ENCODE results near the gene NKAIN2.

The NKAIN2 gene

DNA sequence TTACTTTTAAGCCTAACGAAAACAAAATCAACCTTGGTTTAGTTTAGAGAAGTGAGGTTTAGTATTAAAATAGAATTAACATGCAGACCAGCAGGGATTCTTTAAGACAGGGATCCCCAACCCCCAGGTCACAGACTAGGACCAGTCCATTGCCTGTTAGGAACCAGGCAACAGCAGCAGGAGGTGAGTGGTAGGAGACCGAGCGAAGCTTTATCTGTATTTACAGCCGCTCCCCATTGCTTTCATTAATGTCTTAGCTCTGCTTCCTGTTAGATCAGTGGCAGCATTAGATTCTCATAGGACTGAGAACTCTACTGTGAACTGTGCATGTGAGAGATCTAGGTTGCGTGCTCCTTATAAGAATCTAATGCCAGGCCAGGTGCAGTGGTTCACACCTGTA lies 225.9 kb downstream of the NKAIN2 start:
- DNase-seq (ENCODE audit: low read depth), result no peak

DNA sequence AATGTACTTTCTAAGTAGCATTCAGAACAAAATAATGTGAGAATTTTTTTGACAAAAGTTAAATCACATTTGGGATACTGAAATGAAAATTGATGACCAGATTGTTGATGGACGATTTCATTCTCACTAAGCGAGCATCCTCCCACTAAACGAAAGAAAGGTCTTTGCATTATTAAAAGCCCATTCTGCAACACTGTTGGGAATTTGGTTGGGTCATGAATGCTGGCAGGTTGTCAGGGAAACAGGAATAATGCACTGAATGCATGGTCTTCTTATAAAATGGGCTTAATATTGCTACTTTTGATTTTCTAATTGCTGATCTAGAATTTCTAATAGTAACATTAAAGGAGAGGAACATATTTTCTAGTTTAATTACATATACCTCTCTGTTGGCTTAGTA lies 229.8 kb downstream of the NKAIN2 start:
- no peak for DNase-seq (ENCODE audit: low read depth)

DNA sequence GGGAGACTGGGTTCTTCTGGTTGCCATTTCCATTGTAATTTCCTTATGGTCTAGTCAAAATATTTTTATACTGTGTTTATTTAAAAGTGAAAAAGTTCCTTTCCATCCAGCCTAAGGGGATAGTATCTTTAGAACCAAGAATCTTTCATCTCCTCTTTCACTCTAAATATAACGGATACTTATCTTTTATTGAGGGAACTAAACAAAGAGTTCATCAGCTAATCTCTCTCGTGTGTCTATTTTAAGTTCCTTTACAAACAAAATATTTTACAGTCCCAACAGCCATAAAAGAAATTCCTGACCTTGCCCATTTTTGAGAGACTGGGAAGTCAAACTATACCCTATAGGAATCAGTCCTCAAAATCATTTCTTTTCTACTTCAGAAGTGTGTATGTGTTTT lies 232.7 kb downstream of the NKAIN2 start:
- DNase-seq (ENCODE audit: low read depth), result no peak

DNA sequence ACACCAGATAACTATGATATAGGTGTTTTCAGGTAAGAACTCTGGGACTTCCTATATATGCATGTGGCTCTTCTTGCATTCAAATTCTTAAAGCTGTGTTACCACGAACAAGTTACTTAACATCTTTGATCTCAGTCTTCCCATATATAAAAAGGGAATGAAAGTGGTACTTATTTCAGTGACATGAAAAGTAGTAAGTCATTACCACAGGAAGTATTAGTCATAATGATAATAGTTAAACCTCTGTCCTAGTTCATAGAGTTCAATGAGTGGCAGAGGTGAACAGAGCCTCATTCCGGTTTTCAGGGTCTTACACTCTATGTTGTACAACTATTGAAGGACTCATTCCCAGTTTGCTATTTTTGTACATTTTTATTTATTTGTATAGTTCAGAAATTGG lies 237.0 kb downstream of the NKAIN2 start:
- DNase-seq (ENCODE audit: low read depth), result no peak

DNA sequence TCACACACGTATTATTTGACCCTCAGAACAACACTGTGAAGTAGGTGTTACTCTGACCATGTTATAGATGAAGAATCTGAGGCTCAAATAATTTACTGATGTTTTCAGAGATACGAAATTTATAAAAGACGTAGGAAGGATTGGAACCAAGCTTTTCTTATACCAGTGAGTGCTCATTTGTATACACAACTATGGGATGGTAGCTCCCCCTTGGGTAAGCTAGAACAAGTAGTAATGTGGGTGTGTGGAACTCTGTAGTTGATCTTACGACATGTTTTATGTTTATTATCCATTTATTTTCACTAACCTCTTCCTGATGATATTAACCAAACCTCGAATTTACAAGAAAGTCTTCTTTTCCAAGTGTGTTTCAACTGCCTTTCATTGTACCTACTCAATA lies 248.5 kb downstream of the NKAIN2 start:
- DNase-seq (ENCODE audit: low read depth), result no peak

DNA sequence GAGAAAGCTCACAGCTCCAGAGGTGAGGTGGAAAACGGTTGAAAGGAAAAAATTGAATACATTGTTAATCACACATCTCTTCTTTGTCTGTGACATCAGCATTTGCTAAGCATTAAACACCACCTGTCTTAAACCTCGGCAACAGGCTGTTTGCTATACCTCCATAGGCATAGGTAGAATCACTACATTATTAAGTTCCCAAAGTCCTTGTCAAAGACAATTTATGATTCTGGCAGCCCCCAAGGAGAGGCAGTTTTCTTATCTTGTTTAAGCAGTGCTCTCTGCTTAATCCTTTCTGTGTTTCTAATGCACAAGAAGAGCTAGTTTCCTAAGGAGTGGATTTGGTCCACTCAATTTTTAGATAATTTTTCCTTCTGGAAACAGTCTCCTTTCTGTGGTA lies 249.7 kb downstream of the NKAIN2 start:
- DNase-seq (ENCODE audit: low read depth), result no peak

DNA sequence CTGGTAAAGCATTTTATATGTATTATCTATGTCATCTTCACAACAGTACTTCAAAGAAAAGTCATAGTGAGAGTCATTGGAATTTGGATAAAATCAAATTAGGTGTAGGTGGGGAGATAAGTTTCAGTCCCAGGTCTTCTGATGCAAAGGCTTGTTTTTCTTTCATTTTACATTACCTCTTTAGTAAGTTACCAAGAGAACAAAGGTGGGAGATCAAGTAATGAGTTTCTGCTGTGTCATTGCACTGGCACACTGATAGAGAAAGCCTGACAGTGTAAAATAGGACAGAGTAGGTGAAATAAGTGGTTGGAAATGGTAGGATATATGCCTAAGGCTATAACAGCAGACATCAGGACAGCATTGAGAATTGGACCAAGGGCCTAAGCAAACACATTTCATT lies 250.4 kb downstream of the NKAIN2 start:
- DNase-seq (ENCODE audit: low read depth), result no peak

DNA sequence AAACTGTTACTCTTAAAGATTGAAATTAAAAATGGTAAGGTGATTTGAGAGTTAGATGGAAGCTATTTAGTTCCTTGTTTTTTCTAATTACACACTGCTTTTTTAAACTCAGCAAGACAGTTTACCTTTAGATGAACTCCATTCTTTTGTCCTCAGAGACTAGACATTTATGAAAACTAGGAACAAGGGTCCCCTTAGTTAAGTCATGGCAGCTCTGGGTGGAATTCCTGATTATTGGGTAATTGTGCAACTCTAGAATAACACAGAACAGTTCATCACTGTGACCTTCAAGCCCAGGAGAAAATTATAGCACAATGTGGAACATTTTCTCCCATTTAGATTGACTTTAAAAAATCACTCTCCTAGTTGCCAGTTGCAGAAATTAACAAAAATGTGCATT lies 251.7 kb downstream of the NKAIN2 start:
- DNase-seq (ENCODE audit: low read depth), result no peak

DNA sequence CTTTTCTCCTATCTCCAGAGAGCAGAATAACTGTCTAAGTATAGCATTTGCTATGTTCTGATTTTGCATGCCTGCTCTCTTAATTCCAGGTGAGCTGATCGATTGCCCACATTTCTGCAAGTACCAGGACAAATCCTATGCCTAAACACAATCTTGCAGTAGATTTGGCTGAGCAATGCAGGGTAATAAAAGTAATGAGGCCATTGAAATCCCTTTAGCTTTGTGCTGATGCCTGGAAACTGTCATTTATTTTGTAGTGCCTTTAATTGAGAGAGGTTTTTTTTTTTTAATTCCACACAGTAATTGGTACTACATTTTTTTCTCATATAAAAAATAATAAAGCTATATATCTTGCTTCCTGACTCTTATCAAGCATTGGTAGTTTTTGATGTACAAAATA lies 252.3 kb downstream of the NKAIN2 start:
- DNase-seq (ENCODE audit: low read depth), result no peak

DNA sequence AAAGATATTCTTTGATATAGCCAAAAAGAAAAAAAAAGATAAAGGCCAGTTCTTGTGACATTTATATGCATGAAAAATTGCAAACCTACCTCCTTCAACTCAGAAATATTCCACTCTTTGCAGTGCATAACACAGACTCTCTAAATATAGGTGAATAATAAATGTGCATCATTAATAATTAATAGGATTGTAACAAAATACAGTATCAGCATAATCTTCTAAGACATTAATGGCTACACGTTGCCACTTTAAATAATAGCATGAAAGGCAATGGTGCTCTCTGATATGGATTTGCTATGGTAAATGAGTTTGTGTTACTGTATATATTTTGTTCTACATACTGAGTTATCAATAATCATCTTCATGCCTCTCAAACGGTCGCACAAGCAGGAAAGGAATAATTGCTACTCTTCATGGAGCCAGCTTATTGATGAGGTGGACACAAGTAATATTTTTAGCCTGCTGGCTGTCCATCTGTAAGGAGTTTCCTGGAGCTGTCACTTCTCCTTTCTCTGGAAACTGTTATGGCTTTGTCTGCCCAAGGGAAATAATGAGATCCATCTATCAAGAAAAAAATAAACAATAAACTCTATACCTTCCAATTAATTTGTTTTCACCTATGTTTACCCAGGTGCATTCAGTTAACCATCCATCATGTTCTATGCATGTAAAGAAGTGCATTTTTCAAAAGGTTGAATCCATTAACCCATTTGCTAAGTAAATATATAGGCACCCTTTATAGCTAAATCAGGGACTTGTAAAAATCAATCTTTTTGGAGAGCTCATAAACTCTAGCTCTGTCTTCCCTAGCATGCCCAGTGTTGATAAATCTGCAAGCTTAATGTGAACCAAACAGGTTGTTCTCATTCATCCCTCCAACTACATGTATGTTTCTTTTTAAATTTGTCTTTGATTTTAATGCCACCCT lies 253.0 kb downstream of the NKAIN2 start:
- DNase-seq (ENCODE audit: low read depth), result no peak

DNA sequence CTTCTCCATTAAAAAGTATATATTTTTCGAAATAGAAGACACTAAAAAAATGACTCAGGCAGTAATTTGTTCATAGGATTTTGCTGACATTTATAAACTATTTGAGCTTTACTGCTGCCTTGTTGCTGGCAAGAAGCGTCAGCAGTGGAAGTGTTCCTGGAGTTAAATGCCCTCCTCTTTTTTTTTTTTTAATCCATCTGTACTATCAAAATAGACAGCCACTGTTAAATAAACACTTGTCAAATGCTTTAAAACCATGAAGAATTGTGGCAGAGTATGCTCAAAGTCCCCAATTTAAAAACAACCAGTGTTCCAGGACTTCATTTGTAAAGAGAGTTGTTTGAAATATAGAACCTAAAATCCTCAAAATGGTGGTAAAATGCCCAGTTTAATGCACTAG lies 253.8 kb downstream of the NKAIN2 start:
- no peak for DNase-seq (ENCODE audit: low read depth)

DNA sequence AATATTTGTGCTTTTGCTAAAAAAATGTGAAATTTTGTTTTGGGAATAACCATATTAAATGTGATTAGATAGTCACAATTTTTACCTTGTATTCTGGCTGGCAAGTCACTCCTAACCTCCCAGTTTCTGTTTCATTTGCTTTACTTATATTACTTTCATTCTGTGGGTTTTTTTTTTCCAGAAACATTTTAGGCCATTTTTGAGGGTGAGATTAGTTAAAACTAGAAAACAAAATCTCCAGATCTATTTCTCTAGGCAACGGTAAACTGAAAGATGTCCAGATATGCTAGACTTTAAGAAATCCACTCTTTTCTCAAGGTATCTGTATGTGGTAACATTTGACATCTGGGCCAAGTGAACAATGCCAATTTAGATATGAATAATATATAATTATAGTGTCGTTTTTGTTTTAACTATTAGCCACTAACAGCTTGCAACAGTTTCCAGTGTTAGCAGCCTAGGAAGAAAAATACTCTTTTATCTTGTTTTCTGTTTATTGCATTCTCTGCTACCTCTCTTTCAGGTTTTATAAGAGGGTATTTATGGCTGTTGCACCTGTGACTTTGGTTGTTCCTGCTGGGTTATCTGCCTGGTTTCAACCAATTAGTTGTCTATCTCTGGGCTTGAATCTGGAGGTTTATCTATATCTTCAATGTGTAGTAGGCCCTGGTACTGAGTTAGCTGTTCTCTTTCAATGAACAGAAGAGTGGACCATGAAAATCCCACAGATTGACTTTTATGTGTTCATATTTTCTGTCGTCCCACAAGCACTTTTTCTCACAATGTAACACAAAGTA lies 260.9 kb downstream of the NKAIN2 start:
- no peak for DNase-seq (ENCODE audit: low read depth)

DNA sequence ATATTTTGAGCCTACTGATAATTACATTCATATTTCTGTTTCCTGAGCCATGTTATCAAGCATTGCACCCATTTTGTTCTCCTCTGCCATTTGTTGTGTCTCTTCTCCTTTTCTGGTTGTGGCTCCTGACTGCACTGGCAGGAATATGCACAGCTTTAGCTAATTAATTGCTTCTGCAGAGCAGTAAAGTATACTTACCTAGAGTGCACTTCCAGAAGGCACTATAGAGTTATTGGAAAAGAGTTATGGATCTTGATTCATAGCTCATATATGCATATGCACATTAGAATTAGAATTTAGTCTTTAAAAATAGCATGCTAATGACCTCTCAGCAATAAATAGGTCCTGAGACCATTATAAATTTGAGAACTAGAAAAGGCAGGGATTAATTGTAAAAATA lies 262.6 kb downstream of the NKAIN2 start:
- no peak for DNase-seq (ENCODE audit: low read depth)

DNA sequence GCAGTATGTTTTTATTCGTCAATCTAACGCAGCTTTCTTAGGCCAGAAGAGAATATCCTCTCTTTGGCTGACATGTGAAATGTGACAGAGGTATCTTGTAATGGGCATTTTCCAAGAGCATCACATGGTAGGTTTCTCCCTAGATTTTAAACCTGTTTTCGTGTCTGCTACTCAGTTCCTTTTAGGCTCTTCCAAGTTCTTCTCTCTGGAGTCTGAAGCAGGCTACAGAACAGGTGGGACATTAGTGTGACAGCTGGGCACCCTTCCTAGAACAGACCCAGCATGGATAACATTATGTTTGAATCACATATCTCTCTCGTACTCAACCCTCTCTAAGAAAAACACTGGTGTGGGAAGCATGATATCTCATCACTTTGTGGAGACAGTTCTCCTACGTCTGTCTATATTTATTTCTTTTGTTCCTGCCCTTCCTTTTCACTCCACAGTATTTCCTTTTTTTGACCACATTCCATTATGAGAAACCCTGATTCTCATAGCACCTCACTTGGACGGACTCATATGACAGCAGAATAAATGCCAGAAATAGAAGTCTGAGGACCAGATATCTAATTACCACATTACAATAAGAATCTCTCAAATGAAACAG lies 263.4 kb downstream of the NKAIN2 start:
- no peak for DNase-seq (ENCODE audit: low read depth)

DNA sequence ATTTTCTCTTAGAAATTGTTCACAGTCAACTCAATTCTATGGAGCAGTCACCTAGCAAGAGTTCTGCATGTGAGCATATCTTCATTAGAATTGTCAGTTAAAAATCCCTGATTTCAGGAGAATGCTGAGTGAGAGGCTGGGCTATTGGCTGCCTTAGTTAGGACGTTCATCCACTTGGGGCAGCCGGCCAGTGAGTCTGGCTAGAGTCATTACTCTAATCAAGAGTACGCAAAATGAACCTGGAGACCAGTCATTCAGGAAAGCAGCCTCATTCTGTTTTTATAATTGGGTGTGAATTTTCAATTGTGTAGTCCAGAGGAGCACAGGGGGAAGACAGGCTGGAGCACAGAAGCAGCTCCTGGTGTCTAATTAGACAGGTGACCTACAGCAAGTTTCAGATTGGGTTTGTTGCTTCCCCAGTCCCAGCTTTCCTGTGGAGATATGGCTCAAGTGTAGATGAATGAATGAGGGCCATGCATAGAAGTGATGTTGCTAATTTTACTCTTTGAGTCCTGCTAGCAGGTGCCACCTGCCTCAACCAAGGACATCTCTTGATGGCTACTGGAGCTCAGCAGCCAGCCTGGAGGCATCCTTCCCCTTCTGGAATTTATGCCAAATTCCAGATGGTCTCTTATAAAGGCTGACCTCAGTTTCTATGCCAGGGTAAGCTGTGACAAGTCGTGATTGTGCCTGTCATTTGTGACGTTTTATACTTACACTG lies 265.7 kb downstream of the NKAIN2 start:
- DNase-seq (ENCODE audit: low read depth), result no peak

DNA sequence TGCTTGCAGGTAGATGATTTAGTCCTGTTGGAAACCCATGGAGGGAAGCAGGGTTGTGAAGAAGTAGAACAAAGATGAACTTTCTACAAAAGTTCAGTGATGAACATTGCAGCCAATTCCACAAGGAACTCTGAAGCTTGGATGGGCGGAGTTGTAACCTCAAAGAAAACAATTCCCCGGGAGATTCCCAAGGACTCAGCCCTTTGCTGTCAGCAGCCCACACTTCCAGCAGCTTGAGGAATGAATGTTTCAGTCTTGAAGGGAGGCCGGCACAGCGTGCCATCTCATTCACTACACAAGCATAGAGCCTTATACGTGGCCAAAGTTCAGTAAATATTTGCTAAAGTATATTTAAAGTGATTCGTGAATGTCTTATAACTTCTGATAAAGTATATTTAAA lies 269.4 kb downstream of the NKAIN2 start:
- DNase-seq (ENCODE audit: low read depth), result no peak

DNA sequence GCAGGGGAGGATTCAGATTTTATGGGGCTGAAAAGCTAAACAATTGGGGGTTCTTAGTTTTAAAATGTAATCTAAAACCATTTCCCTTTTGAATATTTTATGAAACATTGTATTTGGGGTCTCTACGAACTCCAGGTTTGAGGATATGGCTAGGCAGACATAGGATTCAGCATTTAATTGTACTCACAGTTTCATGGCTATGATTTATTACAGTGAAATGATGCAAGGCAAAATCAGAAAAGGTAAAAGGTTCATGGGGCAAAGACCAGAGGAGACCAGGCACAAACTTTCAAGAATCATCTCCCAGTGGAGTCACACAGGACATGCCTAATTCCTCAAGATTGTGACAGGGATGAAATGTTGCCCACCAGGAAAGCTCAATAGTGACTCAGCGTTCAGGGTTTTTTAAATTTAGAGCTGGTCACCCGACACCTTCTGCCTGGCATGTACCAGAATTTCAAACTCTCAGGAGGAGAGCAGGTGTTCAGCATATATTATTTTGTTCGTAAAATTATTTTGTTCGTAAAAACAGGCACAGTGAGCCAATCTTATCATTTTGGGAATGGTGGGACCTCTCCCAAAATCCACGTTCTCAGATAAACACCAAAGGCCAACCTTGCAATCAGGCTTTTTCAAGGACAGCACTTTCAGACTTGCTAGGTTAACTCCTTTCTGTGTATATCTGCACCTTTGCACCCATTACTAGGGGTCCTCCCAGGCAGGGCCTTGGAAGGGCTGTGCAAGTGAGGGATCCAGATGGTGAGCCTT lies 270.3 kb downstream of the NKAIN2 start:
- DNase-seq (ENCODE audit: low read depth), result no peak

DNA sequence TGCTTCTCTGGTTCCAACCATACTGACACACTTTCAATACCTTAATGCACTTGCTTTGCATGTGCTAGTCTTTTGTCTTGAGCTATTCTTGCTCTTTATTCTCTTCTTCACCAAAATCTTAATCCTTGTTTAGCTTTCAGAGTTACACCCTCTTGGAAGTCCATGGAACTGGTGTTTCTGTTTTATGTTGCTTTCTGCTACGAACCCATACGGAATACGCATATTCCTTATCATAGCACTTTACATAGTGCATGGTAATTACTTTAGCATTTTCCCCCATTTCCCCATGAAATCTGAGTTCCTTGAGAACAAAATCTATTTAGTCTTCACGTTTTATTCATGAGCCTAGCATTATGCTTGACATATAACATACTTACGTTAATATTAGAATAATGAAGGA lies 270.9 kb downstream of the NKAIN2 start:
- no peak for DNase-seq (ENCODE audit: low read depth)

DNA sequence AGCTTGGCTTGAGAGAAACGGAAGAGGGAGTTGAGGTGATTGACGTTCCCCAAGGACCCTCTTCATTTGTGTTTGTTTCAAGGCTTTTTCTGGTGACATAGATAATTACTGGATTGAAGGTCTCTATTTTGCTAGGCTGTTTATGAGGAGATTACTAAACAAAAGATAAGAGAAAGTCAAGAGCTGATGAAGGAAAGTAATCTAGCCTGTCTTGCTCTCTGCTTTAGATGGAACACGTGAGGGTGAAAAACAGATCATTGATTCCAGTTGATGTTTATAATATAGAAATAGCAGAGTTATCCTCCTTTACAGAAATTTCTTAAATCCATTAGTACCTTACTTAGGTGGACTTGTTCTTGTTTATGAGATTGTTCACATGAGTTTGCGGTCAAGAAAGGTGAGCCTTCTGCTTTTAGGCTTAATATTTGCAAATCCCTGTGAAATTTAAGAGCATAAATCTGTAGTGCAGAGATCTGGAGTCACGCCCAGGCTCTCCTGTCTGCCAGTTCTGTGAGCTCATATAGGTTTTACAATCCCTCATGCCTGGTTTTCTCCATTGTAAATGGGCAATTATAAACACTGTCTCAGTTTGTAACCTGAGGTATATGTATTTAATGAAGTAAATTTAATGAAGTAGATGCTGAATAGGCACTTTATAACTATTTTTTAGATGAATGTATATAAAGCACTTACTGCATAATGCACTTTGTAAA lies 272.8 kb downstream of the NKAIN2 start:
- no peak for DNase-seq (ENCODE audit: low read depth)

DNA sequence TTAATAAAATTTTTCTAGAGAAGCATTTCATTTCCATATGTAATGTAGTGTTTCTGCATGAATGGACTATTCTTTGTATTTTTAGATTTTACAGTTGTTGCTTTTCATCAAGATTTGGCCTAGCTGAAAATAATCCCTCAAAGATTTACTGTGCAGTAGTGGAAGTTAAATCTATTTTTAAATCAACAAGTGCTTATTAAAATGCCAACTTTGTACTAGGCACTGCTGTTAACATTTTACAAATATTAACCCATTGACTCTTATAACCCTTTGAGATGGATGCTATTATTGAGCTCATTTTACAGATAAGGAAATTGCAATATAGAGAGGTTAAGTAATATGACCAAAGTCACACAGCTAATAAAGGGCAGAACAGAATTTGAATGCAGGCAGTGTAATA lies 274.5 kb downstream of the NKAIN2 start:
- no peak for DNase-seq (ENCODE audit: low read depth)

DNA sequence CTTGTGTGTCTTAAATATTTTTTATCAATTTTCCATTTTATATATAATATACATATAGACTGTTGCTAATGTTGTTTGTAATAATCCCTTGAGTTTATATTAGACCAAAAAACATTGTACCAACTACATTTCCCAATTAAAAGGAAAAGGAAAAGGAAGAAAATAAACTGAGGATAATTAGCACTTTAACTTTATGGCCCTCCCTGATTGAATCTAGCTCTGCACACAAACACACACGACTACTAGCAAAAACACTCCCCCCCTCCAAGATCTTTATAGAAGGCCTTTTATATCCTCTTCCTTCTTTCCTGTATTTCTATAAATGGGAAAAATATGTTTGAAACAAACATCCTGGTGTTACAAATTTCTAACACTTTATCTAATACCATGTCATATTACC lies 276.8 kb downstream of the NKAIN2 start:
- no peak for DNase-seq (ENCODE audit: low read depth)

Data from stimulated activated CD8-positive, alpha-beta memory T cell treated with anti-CD3 and anti-CD28 coated beads, Interleukin-4, amount 100 ng/mL, for 24 hours (primary cell).